SIG-M5 (cell line): ENCODE data around the gene TCF7.

Source experiments
- DNase-seq: peaks from one replicate; lab custom pipeline; 2025; lab: John Stamatoyannopoulos, UW

TCF7 gene

GRCh38 chr5:134131165-134131564 lies 16.7 kb downstream of the TCF7 start:
- DNase-seq, result no peak

- DNase-seq, result no peak
These were observed 17.3 kb downstream of the TCF7 start for GRCh38 chr5:134131578-134132350.

GRCh38 chr5:134132372-134133187 lies 18.1 kb downstream of the TCF7 start:
- DNase-seq, result no peak

- no peak for DNase-seq
These were observed 18.9 kb downstream of the TCF7 start for GRCh38 chr5:134133188-134133994.

- DNase-seq, result no peak
These were observed 19.6 kb downstream of the TCF7 start for GRCh38 chr5:134133995-134134541.

- no peak for DNase-seq
These were observed 20.7 kb downstream of the TCF7 start for GRCh38 chr5:134135091-134135655.

GRCh38 chr5:134136221-134136631 lies 21.7 kb downstream of the TCF7 start:
- no peak for DNase-seq

GRCh38 chr5:134136771-134137170 lies 22.3 kb downstream of the TCF7 start:
- no peak for DNase-seq

GRCh38 chr5:134138416-134139376 lies 24.2 kb downstream of the TCF7 start:
- DNase-seq, result no peak

GRCh38 chr5:134139377-134139851 lies 24.9 kb downstream of the TCF7 start:
- DNase-seq, result no peak

- DNase-seq, result no peak
These were observed 25.5 kb downstream of the TCF7 start for GRCh38 chr5:134139891-134140469.

- no peak for DNase-seq
These were observed 26.2 kb downstream of the TCF7 start for GRCh38 chr5:134140530-134141201.

GRCh38 chr5:134141331-134142050 lies 27.0 kb downstream of the TCF7 start:
- DNase-seq, result no peak

- no peak for DNase-seq
These were observed 27.6 kb downstream of the TCF7 start for GRCh38 chr5:134142052-134142451.

GRCh38 chr5:134142806-134143205 lies 28.3 kb downstream of the TCF7 start:
- DNase-seq, result no peak

GRCh38 chr5:134143431-134143830 lies 28.9 kb downstream of the TCF7 start:
- no peak for DNase-seq

- no peak for DNase-seq
These were observed 29.8 kb downstream of the TCF7 start for GRCh38 chr5:134143944-134144941.
